ENCODE results near the gene RTKN.

The RTKN gene

DNA sequence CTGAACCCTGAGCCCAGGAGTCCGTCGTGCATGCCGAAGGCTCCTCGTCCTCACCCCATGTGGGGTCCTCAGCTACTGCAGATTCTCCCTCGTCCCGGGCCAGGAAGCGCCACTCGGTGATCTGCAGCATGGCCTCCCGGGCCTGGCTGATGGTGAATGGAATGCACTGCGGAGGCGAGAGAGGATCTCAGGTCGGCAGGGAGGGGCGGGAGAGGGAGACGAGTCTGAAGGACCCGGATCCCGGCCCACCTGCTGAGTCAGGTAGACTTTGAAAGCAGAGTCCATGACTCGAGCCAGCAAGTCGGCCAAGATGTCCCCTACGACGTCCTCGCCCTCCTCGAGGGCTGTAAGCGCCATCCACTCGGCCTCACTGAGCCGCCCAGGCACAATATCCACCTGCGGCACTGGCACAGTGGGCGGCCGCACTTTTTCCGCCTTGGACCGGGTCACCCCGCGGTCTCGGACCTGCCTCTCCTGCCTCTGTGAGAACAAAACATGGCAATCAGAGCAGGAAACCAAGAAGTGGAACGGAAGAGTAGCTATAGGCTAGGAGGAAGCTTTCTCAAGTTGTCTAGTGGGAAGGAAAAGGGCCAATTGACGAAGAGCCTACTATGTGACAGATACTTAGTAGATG, 25.9 kb downstream of the RTKN start:
- no peak for DNase-seq (ENCODE audit: low read depth)

DNA sequence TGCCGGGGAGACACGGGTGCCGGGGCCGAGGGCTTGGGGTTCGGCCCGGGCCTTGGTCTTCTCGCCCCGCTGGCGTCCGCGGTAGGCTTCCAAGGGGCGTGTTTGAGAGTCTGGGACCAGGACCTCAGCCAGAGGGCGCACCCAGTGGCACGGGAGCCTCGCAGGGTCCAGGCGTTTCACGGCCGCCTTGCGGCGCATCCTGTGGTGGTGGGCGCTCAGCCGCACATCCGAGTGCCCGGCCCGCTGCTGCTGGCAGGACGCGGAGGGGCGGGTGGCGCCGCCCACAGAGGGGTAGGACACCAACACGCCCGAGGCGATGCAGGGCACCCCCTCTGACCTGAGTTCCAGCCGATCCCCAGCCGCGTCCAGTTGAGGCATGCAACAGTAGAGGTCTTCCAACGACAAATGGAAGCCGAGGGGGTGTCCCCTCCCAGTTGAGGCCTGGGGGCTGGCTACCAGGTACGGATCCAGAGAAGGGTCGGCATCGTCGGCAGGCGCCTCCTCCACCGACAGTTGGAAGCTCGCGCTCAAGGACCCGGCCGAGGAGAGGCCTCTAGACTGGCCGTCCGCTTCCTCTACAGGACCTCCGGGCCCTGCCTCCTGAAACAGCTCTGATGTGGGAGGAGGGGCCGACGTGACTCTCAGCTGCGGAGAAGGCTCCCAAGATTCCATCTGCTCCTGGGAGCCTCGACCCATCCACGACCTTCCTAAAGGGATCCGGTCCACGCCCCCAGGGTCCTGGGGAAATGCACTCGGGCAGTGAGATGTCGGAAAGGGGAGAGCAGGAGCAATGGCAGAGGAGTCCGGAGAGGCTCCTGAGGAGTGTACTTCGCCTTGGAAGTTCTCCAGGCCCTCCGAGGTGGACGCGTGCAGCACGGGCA, 26.6 kb downstream of the RTKN start:
- DNase-seq (ENCODE audit: low read depth), result no peak

DNA sequence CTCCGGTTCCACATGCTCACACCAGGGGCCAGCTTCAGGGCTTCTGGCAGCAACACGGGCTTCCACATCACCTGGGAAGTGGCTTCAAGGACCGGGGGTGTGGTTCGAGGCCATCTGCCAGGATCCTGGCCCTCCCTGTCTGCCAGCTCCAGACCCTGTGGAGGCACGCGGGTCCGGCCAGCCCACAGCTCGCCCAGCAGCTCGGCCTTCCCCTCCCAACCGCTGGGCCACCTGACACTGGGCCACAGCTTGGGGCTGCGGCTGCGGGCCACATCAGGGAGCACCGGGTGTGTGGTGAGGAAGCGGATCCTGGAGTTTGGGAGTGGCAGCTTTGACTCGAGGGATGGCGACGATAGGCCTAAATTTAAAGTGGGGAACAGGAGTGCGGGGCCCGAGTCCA, 27.3 kb downstream of the RTKN start:
- no peak for DNase-seq (ENCODE audit: low read depth)

DNA sequence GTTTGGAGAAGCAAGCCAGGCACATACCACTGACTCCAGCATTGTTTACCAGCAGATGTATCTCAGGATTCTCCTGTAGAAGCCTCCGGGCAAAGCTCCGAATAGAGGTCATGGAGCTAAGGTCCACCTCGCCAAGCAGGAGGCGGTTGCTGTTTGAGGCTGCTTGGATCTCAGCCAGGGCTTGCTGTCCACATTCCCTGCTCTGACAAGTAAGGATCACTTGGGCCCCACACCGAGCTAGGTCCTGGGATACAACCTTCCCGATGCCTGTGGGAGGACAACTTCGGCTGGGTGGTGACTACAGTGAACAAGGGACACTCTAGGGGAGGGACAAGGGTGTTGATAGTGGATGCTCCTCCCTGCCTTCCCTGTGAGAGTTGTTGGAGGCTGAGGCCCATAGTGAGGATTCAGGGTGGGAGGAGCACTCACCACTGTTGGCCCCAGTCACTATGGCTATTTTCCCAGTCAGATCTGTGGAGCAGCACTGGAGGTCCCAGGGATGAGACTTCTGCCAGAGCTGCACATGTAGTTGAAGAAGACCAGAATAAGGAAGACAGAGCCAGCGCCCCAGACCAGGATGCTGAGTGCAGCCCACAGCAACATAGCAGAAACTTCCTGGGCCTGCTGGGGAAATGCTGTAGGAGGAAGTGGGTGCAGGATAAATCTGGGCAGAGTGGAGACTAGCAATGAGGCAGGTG, 28.6 kb downstream of the RTKN start:
- DNase-seq (ENCODE audit: low read depth), result no peak

DNA sequence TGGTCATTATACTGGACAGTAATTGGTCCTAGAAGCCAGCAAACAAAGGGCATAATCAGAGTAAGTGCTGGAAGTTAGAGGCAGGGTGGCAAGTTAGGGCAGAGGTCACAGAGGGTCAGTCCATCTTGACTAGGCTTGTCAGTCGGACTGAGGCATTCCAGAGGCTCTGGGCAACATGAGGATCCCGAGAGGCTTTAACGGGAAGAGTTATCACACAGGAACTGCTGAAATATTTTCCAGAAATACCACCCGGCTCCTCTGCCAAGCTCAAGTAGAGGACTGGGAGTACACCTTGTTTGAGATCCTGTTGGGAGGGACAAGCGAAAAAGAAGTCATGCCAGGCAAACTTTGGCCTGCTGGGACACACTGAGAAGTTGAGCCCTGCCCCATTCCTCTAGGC, 34.1 kb downstream of the RTKN start:
- DNase-seq (ENCODE audit: low read depth), result no peak

GRCh38 chr2:74406035-74406434, 35.7 kb downstream of the RTKN start:
- no peak for DNase-seq (ENCODE audit: low read depth)

DNA sequence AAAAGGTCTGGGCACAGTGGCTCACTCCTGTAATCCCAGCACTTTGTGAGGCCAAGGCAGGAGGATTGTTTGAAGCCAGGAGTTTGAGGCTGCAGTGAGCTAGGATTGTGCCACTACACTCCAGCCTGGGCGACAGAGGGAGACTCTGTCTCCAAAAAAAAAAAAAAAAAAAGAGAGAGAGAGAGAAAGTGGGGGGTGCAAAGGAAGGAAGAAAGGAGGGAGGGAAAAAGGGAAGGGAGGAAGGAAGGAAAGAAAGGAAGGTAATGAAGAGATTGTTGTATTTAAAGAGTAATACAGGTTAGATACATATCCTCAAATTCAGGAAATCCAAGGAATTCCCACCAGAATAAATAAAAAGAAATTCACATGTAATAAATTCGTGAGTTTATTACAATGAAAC, 39.8 kb downstream of the RTKN start:
- no peak for DNase-seq (ENCODE audit: low read depth)

DNA sequence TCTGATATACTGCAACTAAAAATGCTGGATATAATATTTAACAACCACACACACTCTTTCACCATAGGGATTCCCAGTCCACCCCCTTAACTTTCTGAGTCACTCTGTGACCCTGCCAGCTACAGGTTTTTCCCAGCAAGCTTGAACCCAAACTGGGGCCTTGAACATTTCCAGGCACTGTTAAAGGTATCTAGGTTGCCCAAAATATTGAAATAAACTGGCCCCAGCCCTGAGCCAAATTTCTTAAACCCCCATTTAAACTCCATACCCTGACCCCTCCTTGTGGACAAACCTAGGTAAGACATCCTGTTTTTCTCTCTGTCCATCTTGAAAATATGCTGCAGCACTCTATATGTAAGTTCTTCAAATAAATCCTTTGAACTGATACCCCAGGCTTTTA, 42.0 kb downstream of the RTKN start:
- DNase-seq (ENCODE audit: low read depth), result no peak

DNA sequence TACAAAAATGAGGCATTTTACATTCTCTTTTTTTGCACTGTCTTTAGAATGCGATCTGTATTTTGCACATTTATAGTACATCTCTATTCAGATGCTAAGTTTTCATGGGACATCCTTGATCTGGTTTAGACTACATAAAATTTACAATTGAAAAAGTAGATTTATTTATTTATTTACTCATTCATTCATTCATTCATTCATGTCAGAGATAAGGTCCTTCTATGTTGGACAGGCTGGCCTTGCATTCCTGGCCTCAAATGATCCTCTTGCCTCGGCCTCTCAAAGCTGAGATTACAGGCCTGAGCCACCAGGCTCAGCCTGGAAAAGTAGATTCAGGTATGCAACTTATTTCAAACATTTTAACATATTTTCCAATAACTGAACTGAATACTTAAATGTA, 45.6 kb downstream of the RTKN start:
- DNase-seq (ENCODE audit: low read depth), result no peak

DNA sequence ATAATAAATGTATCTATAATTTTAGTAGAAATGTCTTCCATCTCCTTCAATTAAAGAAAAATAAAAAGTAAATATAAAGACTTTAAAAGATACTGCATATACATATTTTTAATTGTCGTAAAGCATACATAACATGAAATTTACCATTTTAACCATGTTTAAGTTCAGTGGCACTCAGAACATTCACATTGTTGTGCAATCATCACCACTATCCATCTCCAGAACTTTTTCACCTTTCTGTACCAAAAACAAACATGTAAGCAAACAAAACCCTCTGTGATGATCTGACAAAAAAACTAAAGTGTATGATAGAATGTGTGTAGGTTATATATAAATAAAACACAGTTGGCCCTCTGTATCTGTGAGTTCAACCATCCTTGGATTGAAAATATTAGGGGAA, 48.2 kb downstream of the RTKN start:
- DNase-seq (ENCODE audit: low read depth), result no peak

DNA sequence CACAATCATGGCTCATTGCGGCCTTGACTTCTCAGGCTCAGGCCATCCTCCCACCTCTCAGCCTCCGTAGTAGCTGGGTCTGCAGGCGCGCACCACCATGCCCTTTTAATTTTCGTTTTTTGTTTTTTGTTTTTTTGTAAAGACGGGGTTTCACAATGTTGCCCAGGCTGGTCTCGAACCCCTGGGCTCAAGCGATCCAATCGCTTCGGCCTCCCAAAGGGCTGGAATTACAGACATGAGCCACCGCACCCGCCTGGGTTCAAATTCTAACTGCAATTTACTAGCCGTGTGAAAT, 49.3 kb downstream of the RTKN start:
- no peak for DNase-seq (ENCODE audit: low read depth)

DNA sequence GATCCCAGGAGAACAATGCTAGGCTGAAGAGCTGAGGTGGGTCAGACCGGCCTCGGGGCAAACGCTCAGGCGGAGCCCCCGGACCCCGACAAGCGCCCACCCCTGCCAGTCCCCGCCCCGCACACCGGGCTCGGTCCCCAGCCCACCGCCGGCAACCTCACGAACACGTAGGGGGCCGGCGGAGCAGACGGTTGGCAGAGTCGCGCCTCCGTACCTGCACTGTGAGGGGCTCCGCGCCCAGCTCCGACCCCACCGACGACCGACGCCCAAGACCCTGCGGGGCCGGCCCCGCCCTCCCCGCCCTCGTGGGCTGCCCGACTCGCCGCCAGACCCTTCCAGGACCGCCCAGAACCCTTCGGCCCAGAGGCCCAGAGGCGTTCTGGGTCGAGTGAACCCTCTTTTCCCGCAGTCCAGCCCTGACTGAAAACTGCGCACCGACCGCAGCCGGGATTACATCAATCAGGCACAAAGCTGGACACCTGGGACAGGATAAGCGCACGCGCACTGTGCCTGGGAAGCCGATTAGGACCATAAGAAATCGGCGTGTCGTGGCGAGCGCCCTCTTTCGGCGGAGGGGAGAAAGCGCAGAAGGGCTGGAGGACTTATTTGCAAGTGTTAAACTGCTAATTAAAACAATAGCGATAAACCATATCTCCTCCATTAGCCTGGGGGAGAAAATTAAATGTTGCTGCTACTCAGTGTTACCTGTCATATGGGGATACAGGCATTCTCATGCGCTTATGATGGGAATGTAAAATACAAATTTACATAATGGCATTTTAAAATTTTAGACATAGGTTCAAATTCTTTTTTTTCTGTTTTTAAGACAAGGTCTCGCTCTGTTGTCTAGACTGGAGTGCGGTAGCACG, 49.9 kb downstream of the RTKN start:
- DNase-seq (ENCODE audit: low read depth), result peak; percentile 70

GRCh38 chr2:74391209-74391579, 50.5 kb downstream of the RTKN start:
- DNase-seq (ENCODE audit: low read depth), result no peak

DNA sequence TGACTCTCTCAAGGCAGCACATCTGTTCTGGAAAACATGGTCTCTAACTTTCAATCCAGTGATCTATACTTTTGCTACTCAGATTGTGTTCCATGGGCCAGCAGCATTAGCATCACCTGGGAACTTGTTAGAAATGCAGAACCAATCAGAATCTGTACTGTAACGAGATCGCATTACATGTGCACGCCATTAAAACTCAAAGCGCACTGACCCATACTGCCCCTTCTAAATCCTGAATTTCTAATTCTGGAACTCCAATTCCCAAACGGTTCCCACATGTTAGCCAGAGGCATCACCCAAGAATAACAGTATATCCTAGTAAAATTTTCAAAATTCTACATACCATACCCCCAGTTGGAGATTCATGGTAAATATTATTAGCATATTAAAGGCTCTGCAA, 51.1 kb downstream of the RTKN start:
- DNase-seq (ENCODE audit: low read depth), result no peak

GRCh38 chr2:74387346-74387745, 54.4 kb downstream of the RTKN start:
- peak; percentile 33 for DNase-seq (ENCODE audit: low read depth)

- no peak for DNase-seq (ENCODE audit: low read depth)
These were observed 56.3 kb downstream of the RTKN start for GRCh38 chr2:74385396-74385795.

DNA sequence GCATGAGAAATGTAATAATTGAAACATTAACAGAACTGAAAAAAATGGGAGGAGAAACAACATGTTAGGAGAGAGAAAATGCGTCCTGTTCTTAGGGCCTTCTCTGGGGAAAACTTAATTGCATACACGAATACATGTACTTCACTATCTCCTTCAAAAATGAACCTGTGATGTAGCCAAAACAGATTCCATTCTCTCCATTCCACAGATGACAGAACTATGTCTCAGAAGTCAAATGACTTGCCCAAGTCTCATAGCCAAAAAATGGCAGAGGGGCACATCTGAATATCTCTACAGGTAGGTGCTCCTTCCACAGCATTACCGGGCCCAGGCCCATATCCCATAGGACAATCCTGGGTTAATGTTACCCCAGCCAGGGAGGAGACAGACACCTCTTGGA, 57.7 kb downstream of the RTKN start:
- no peak for DNase-seq (ENCODE audit: low read depth)

DNA sequence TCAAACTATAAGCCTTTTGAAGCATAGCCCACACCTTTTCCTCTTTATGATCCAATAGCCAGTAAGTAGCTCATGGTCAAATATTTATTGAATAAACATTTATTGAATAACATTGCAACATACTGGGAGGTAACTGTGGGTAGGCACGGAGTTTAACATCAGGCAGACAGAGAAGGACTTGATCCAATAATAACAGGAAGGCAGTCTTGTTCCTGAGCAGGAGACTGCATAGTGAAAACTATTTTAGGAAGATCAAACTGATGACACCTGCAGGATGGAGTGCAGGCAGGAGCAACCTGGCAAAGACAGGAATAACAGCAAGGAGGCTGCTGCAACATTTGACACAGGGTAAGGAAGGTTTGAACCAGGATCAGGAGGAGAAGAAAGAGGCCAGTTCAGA, 58.5 kb downstream of the RTKN start:
- peak; percentile 37 for DNase-seq (ENCODE audit: low read depth)

- no peak for DNase-seq (ENCODE audit: low read depth)
These were observed 60.0 kb downstream of the RTKN start for GRCh38 chr2:74381751-74382150.

- DNase-seq (ENCODE audit: low read depth), result peak; percentile 52
These were observed 61.6 kb downstream of the RTKN start, which contains the start of gene DCTN1 for GRCh38 chr2:74379851-74380789. Gene DCTN1, minus strand, starts transcription at chr2:74380311. Its CDS starts 274 bp downstream, at chr2:74380037.

DNA sequence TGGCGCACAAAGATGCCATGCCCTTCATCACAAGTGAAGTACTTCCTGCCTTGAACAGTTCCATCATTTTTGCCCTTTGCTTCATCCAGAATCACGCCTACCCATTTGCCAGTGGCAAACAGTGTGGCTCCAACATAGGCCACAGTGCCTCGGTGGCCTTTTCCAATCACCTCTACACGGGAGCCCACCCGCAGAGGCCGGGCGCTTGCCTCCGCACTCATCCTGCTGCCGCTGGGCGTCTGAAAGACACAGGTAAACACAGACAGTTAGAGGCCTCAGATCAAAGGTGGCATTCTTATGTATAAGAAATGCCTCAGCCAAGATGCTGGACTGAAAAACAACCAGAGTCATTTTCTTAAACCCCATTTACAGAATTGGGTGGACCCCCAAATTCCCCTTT, 63.7 kb downstream of the RTKN start:
- DNase-seq (ENCODE audit: low read depth), result no peak

Measured in stromal cell of bone marrow (primary cell).